Keratinocyte (primary cell): ENCODE data around the gene SLC29A1.

Source experiments
- CTCF ChIP-seq, 3 experiments: IDR thresholded peaks in 1 of 3; conservative IDR thresholded peaks in 1 of 3; optimal IDR thresholded peaks in 1 of 3; 2 replicates in 2 of 3; 3 replicates in 1 of 3; pipeline versions ENCODE3 to v1.5.1; 2011; ENCODE audit warnings: low read length in 3 of 3, mild to moderate bottlenecking in 3 of 3, moderate library complexity in 2 of 3, control low read depth in 1 of 3, inconsistent platforms in 1 of 3; ENCODE audit not compliant: insufficient read depth in 2 of 3; ENCODE audit errors: extremely low read depth in 1 of 3
- EZH2 ChIP-seq: IDR thresholded peaks from one replicate; pipeline ENCODE4 v1.6.1; 2012; ENCODE audit warnings: inconsistent platforms, mild to moderate bottlenecking, low read length, moderate library complexity

- TF ChIP-seq CTCF (optimal IDR thresholded peaks at IDR 0.05 in 1 of 3, IDR thresholded peaks at IDR 0.05 in 1 of 3, conservative IDR thresholded peaks at IDR 0.05 in 1 of 3; ENCODE audit: extremely low read depth in 1 of 3, insufficient read depth in 2 of 3, low read length in 3 of 3) (no peak), EZH2 (no peak)
These were observed 33.3 kb downstream of the SLC29A1 start for GRCh38 chr6:44256775-44257024.
